ENCODE data around the gene ZNF836.
"Not testable (repeated sequence)": the region's sequence is repeated elsewhere in the genome, so short reads cannot be mapped to it uniquely, and the experiment has no call there.

ZNF836 gene

GRCh38 chr19:52171321-52172169, at the start of gene ZNF836:
Gene ZNF836 (minus strand): TSS chr19:52171621. CDS start chr19:52168072, 3,549 bp downstream.
- DNase-seq (ENCODE audit: low spot score), result peak; percentile 91

- no peak for DNase-seq (ENCODE audit: low spot score)
Measured at GRCh38 chr19:52221031-52221430, 49.6 kb upstream of the ZNF836 start.

GRCh38 chr19:52219611-52220010, 48.2 kb upstream of the ZNF836 start:
- no peak for DNase-seq (ENCODE audit: low spot score)

- no peak for DNase-seq (ENCODE audit: low spot score)
Measured at GRCh38 chr19:52217576-52217975, 46.2 kb upstream of the ZNF836 start.

GRCh38 chr19:52216401-52216800, 45.0 kb upstream of the ZNF836 start:
- no peak for DNase-seq (ENCODE audit: low spot score)

GRCh38 chr19:52214241-52214640, 42.8 kb upstream of the ZNF836 start:
- DNase-seq (ENCODE audit: low spot score), result no peak

- no peak for DNase-seq (ENCODE audit: low spot score)
Measured at GRCh38 chr19:52212572-52213255, 41.3 kb upstream of the ZNF836 start.

- no peak for DNase-seq (ENCODE audit: low spot score)
Measured at GRCh38 chr19:52211926-52212571, 40.6 kb upstream of the ZNF836 start.

- no peak for DNase-seq (ENCODE audit: low spot score)
Measured at GRCh38 chr19:52211203-52211602, 39.8 kb upstream of the ZNF836 start.

- DNase-seq (ENCODE audit: low spot score), result no peak
Measured at GRCh38 chr19:52206481-52206880, 35.1 kb upstream of the ZNF836 start.

GRCh38 chr19:52200755-52201391, 29.5 kb upstream of the ZNF836 start:
- not testable (repeated sequence) for DNase-seq (ENCODE audit: low spot score)

GRCh38 chr19:52200044-52200443, 28.6 kb upstream of the ZNF836 start:
- DNase-seq (ENCODE audit: low spot score), result peak; percentile 86

- no peak for DNase-seq (ENCODE audit: low spot score)
Measured at GRCh38 chr19:52198678-52199077, 27.3 kb upstream of the ZNF836 start.

- DNase-seq (ENCODE audit: low spot score), result no peak
Measured at GRCh38 chr19:52197964-52198363, 26.5 kb upstream of the ZNF836 start.

- DNase-seq (ENCODE audit: low spot score), result no peak
Measured at GRCh38 chr19:52196256-52196967, 25.0 kb upstream of the ZNF836 start.

- DNase-seq (ENCODE audit: low spot score), result no peak
Measured at GRCh38 chr19:52191951-52192350, 20.5 kb upstream of the ZNF836 start.

- DNase-seq (ENCODE audit: low spot score), result no peak
Measured at GRCh38 chr19:52191389-52191788, 20.0 kb upstream of the ZNF836 start.

GRCh38 chr19:52190487-52191293, 19.3 kb upstream of the ZNF836 start:
- peak; percentile 54 for DNase-seq (ENCODE audit: low spot score)

- DNase-seq (ENCODE audit: low spot score), result peak; percentile 99
Measured at GRCh38 chr19:52189735-52190486, 18.5 kb upstream of the ZNF836 start, which contains the start of gene PPP2R1A. Gene PPP2R1A (plus strand): TSS chr19:52190052. CDS start chr19:52190097, 45 bp downstream.
